Endothelial cell of umbilical vein (primary cell): ENCODE measurements around the gene MRPL24. TPM values are rescaled to one million over a fixed set of nuclear protein-coding genes. Genes with fewer than 3 reads are reported as not detected.
A peak's percentile ranks its signal among the peaks of the same experiment; 100 is the strongest.

Experiments
- BruUV-seq: library from RNA; stranded (reverse); fragments of 400-500 nt; replicated peaks from 2 replicates; lab custom pipeline; 2021; lab: Mats Ljungman, UMichigan
- CTCF ChIA-PET: fragments of 300-600, 350-600 bp; sonication (Branson Sonifier 250); formaldehyde crosslinking; loops from one replicate; lab custom pipeline; 2021; ENCODE audit warnings: antibody characterized with exemption, inconsistent platforms; lab: Charles Lee
- POLR2A ChIA-PET: fragments of 300-600, 350-600 bp; sonication (Branson Sonifier 250); formaldehyde crosslinking; loops from one replicate; lab custom pipeline; 2021; ENCODE audit warnings: antibody characterized with exemption, inconsistent platforms; lab: Charles Lee
- DNase-seq: peaks from one replicate; pipeline ENCODE4 v3.0.0-alpha.2; 2011; ENCODE audit warnings: low read depth, low spot score
- FAIRE-seq: peaks from 2 replicates; lab custom pipeline; 2011; peaks lifted over from hg19 to GRCh38; lab: Jason Lieb, UNC
- H2AFZ ChIP-seq: 2 replicates; pipeline ENCODE4 v1.6.0; 2012; ENCODE audit warnings: low read depth, low read length, control low read depth, inconsistent platforms
- H3K27ac ChIP-seq: 2 replicates; pipeline ENCODE4 v1.5.1; 2011; ENCODE audit warnings: low read depth, mild to moderate bottlenecking, control low read depth, low read length, moderate library complexity; ENCODE audit not compliant: insufficient read depth
- H3K27me3 ChIP-seq, 2 experiments: 2 replicates each; pipeline versions ENCODE4 v1.6.0 to v1.6.1; 2011; ENCODE audit warnings: low read length in 2 of 2, mixed read lengths in 1 of 2; ENCODE audit not compliant: control insufficient read depth in 2 of 2, insufficient read depth in 2 of 2
- H3K36me3 ChIP-seq, 2 experiments: 2 replicates in 1 of 2; 3 replicates in 1 of 2; pipeline ENCODE4 v1.5.1; 2011; ENCODE audit warnings: low read length in 2 of 2, mild to moderate bottlenecking in 1 of 2, moderate library complexity in 1 of 2; ENCODE audit not compliant: control insufficient read depth in 2 of 2, insufficient read depth in 2 of 2; ENCODE audit errors: extremely low read depth in 1 of 2
- H3K4me1 ChIP-seq: 3 replicates; pipeline ENCODE4 v1.5.1; 2011; ENCODE audit warnings: mild to moderate bottlenecking, low read length; ENCODE audit not compliant: control insufficient read depth, insufficient read depth; ENCODE audit errors: extremely low read depth
- H3K4me2 ChIP-seq: 2 replicates; pipeline ENCODE4 v1.6.1; 2011; ENCODE audit warnings: low read length, control low read depth, mixed read lengths; ENCODE audit not compliant: insufficient read depth
- H3K4me3 ChIP-seq, 3 experiments: fragments of 200-600 bp in 1 of 3; sonication (generic), shearing (Covaris generic) in 1 of 3; replicated peaks in 1 of 3; 2 replicates each; pipeline ENCODE4 v1.5.1; 2011 to 2016; ENCODE audit warnings: control low read depth in 3 of 3, low read length in 3 of 3, mild to moderate bottlenecking in 2 of 3, inconsistent platforms in 1 of 3, low read depth in 1 of 3, moderate library complexity in 1 of 3; ENCODE audit not compliant: insufficient read depth in 1 of 3
- H3K79me2 ChIP-seq: 2 replicates; pipeline ENCODE4 v1.6.0; 2012; ENCODE audit warnings: low read length, inconsistent platforms; ENCODE audit not compliant: control insufficient read depth, insufficient read depth
- H3K9ac ChIP-seq: replicated peaks from 2 replicates; pipeline ENCODE3; 2011; ENCODE audit warnings: low read length, control low read depth; ENCODE audit not compliant: insufficient read depth; ENCODE audit errors: extremely low read depth
- H3K9me1 ChIP-seq: replicated peaks from 3 replicates; pipeline ENCODE4 v1.6.0; 2011; ENCODE audit warnings: mild to moderate bottlenecking, low read length; ENCODE audit not compliant: control insufficient read depth, insufficient read depth; ENCODE audit errors: extremely low read depth
- H3K9me3 ChIP-seq: replicated peaks from 2 replicates; pipeline ENCODE4 v1.5.1; 2012; ENCODE audit warnings: low read length, inconsistent platforms; ENCODE audit not compliant: control insufficient read depth, insufficient read depth
- H4K20me1 ChIP-seq: replicated peaks from 2 replicates; pipeline ENCODE3; 2011; ENCODE audit warnings: mild to moderate bottlenecking, low read length; ENCODE audit not compliant: control insufficient read depth, insufficient read depth; ENCODE audit errors: extremely low read depth
- EZH2 ChIP-seq: IDR thresholded peaks from 2 replicates; pipeline ENCODE4 v1.6.1; 2012; ENCODE audit warnings: borderline replicate concordance, low read depth, mild to moderate bottlenecking, moderate library complexity, low read length, inconsistent platforms; ENCODE audit not compliant: severe bottlenecking
- FOS ChIP-seq: IDR thresholded peaks from 2 replicates; pipeline ENCODE4 v1.6.1; 2011; ENCODE audit warnings: mild to moderate bottlenecking, low read length, moderate library complexity, borderline replicate concordance; ENCODE audit not compliant: insufficient read depth
- GATA2 ChIP-seq: IDR thresholded peaks from 2 replicates; pipeline ENCODE4 v1.7.0; 2011; ENCODE audit warnings: low read depth, mild to moderate bottlenecking, moderate library complexity, mixed read lengths, low read length; ENCODE audit not compliant: insufficient read length, insufficient read depth
- JUN ChIP-seq: IDR thresholded peaks from 2 replicates; pipeline ENCODE4 v1.6.1; 2011; ENCODE audit warnings: borderline replicate concordance, low read depth; ENCODE audit not compliant: insufficient read length, insufficient read depth
- MYC ChIP-seq: IDR thresholded peaks from one replicate; pipeline ENCODE4 v1.6.1; 2011; ENCODE audit warnings: mild to moderate bottlenecking, low read depth, low read length
- POLR2A ChIP-seq: IDR thresholded peaks from 2 replicates; pipeline ENCODE4 v1.6.1; 2012; ENCODE audit warnings: low read depth, mild to moderate bottlenecking, control low read depth, low read length
- POLR2AphosphoS5 ChIP-seq: IDR thresholded peaks from 2 replicates; pipeline ENCODE4 v1.6.1; 2012; ENCODE audit warnings: low read depth, mild to moderate bottlenecking, control low read depth, low read length, moderate library complexity; ENCODE audit not compliant: insufficient read depth
- dilution Hi-C: fragments of 300-500 bp; cut with MboI; formaldehyde crosslinking; loops from one replicate; pipeline ENCODE4 v1.15.0; 2019; ENCODE audit warnings: low sequenced_read_pairs; ENCODE audit not compliant: extremely low pct_ligation_motif_present
- intact Hi-C: fragments of 100-400 bp; cut with micrococcal nuclease; formaldehyde crosslinking; loops from one replicate; pipeline ENCODE4 v1.10.0; 2022
- polyA plus RNA-seq, 4 experiments: library from polyadenylated mRNA; depleted of rRNA in 3 of 4; stranded (reverse) in 3 of 4; unstranded in 1 of 4; fragments of >200 nt; gene quantifications; 2 replicates each; pipeline versions ENCODE4 v1.2.1 to v1.2.3, GENCODE V29; 2011 to 2012; ENCODE audit warnings: missing spikeins in 1 of 4
- total RNA-seq: library from RNA; stranded (reverse); gene quantifications from 2 replicates; pipeline ENCODE4 v1.2.3, GENCODE V29; 2021
- TF ChIP-seq, protein P1 (sequence below): IDR thresholded peaks from 2 replicates; pipeline ENCODE4 v1.6.1; 2011; ENCODE audit not compliant: insufficient read depth, insufficient read length
- TF ChIP-seq, protein P2 (sequence below), 2 donors: IDR thresholded peaks; 1 replicate in 1 of 2; 2 replicates in 1 of 2; pipeline ENCODE4 v1.5.1; 2011; ENCODE audit warnings: low read length in 2 of 2, mild to moderate bottlenecking in 2 of 2, moderate library complexity in 2 of 2, control low read depth in 1 of 2, inconsistent platforms in 1 of 2, low read depth in 1 of 2; ENCODE audit not compliant: insufficient read depth in 1 of 2; ENCODE audit errors: extremely low read depth in 1 of 2

Gene MRPL24
- total and polyA plus RNA-seq, 2 donors (not counting 3 experiments of a cell fraction or from before 2014, with no cell fraction given), result 47.9 to 77.7 TPM

DNA sequence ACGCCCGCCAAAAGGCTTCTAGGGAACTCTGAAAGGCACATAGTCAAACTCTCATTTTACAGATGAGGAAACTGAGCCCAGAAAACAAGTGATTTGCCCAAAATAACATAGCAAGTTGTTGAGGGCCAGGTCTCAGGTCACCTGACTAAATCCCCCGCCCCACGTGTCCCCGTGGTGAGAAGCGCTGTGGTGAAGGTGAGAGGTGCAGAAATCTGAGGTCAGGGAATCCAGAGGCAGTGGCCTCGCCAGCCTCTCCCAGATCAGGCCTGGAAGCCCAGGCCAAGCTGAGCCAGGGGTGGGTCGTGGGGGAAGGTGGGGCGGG, 5.5 kb upstream of the MRPL24 start:
- POLR2A ChIA-PET, result no interaction called here
- CTCF ChIA-PET, result no interaction called here
- H3K9me3 ChIP-seq, result no peaks in the 10 kb centered on the region

More for the DNA sequence above, 5.5 kb upstream of the MRPL24 start:
- H3K4me3 ChIP-seq, result no peak overlapping the region
- H3K36me3 ChIP-seq, result peaks cover 11 to 14% of the 10 kb centered on the region in 2 experiments
- peak overlapping the region; percentile 49 for H3K4me2 ChIP-seq
- DNase-seq (peak; percentile 17), FAIRE-seq (no peak)
- no peaks in the 10 kb centered on the region for H3K9me1 ChIP-seq
- no peaks in the 10 kb centered on the region for H4K20me1 ChIP-seq
- H3K27ac ChIP-seq, result peak overlapping the region; percentile 99
- peaks cover 44% of the 10 kb centered on the region for H3K4me1 ChIP-seq
- intact Hi-C loops, result loop anchor here (1.0 to 5.0 kb wide), 2 partner anchors 18 to 244 kb away; partner anchors contain the start of genes ISG20L2, MEF2D and METTL25B
- no peaks in the 10 kb centered on the region for H3K27me3 ChIP-seq
- H3K9ac ChIP-seq, result peak overlapping the region; percentile 98
- dilution Hi-C loops, result no loop called here
- TF ChIP-seq JUN, result no peak
- no peak for TF ChIP-seq POLR2A
- TF ChIP-seq, protein P1, sequence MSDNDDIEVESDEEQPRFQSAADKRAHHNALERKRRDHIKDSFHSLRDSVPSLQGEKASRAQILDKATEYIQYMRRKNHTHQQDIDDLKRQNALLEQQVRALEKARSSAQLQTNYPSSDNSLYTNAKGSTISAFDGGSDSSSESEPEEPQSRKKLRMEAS, result no peak
- no peak for TF ChIP-seq MYC
- TF ChIP-seq FOS, result no peak
- TF ChIP-seq, protein P2, sequence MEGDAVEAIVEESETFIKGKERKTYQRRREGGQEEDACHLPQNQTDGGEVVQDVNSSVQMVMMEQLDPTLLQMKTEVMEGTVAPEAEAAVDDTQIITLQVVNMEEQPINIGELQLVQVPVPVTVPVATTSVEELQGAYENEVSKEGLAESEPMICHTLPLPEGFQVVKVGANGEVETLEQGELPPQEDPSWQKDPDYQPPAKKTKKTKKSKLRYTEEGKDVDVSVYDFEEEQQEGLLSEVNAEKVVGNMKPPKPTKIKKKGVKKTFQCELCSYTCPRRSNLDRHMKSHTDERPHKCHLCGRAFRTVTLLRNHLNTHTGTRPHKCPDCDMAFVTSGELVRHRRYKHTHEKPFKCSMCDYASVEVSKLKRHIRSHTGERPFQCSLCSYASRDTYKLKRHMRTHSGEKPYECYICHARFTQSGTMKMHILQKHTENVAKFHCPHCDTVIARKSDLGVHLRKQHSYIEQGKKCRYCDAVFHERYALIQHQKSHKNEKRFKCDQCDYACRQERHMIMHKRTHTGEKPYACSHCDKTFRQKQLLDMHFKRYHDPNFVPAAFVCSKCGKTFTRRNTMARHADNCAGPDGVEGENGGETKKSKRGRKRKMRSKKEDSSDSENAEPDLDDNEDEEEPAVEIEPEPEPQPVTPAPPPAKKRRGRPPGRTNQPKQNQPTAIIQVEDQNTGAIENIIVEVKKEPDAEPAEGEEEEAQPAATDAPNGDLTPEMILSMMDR (IDR thresholded peaks at IDR 0.05; ENCODE audit: extremely low read depth in 1 of 2, insufficient read depth in 1 of 2, low read depth in 1 of 2, low read length in 2 of 2), result no peak
- no peak for TF ChIP-seq GATA2
- no peak for TF ChIP-seq EZH2
- TF ChIP-seq POLR2AphosphoS5, result no peak
- peaks cover 70% of the 10 kb centered on the region for H3K79me2 ChIP-seq
- BruUV-seq, result no TSS peak
- no peak overlapping the region for H2AFZ ChIP-seq
